GM18909 (cell line): Measurements from ENCODE around the gene TEX2.
"Not testable (repeated sequence)": the region's sequence is repeated elsewhere in the genome, so short reads cannot be mapped to it uniquely, and the experiment has no call there.

Experiments
- ATAC-seq: cut with Tn5 transposase; IDR thresholded peaks from one replicate; pipeline ENCODE4 v1.9.1; 2021; ENCODE audit warnings: mild to moderate bottlenecking; ENCODE audit not compliant: unreplicated experiment, poor library complexity

TEX2 gene

DNA sequence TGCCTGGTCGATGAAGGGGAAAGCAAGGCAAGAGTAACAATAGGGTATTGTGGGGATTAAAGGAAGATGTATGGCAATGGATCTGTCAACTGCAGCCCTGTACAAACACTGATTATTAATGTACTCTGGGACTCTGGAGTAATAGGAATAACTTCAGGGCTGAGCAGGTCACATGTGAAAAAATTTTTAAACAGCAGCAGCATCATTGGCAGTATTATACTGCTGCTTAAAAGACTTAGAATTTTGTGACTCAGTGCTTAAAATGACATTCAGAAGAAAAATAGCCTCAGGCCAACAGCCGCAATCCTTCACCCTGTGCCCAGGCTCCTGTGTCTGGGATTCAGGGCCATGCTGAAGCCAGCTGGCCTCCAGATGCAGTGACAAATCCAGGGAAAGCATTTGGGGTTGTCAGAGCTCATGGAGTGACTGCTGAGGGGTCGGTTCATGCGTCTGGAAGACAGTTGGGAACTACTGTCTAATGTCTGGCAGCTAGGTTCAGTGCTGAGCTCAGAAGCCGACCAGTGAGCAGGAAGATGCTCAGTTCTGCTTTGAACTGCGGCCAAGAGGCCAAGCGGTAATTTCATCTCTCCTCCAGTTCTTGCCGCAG is 22.2 kb downstream of the TEX2 start:
- no peak for ATAC-seq

DNA sequence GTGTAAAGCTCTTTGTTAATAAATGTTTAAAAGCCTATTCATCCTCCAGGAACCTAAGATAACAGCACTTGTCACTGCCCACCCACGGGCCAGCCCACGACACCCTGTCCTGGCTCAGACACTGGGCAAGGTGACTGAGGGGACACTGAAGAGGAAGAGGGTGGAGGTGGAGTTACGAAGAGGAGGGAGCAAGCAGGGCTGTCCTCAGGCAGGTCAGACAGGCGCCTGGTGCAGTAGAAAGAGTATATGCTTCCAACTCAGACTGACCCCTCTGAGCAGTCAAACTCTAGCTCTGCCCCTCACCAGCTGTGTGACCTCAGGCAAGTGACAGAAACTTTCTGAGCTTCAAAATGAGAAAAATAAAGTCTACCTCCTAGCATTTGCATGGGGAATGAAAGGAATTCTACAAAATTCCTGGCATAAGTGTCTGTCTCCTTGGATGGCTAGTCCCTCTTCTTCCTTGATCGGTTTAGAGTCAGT is 22.8 kb downstream of the TEX2 start:
- ATAC-seq = no peak

DNA sequence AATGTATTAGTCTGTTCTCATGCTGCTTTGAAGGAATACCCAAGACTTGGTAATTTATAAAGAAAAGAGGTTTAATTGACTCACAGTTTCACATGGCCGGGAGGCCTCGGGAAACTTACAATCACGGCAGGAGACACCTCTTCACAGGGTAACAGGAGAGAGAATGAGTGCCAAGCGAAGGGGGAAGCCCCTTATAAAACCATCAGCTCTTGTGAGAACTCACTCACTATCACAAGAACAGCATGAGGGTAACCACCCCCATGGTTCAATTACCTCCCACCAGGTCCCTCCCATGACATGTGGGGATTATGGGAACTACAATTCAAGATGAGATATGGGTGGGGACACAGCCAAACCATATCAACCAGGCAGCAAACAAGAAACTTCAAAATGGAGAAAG is 24.6 kb downstream of the TEX2 start:
- not testable (repeated sequence) for ATAC-seq

DNA sequence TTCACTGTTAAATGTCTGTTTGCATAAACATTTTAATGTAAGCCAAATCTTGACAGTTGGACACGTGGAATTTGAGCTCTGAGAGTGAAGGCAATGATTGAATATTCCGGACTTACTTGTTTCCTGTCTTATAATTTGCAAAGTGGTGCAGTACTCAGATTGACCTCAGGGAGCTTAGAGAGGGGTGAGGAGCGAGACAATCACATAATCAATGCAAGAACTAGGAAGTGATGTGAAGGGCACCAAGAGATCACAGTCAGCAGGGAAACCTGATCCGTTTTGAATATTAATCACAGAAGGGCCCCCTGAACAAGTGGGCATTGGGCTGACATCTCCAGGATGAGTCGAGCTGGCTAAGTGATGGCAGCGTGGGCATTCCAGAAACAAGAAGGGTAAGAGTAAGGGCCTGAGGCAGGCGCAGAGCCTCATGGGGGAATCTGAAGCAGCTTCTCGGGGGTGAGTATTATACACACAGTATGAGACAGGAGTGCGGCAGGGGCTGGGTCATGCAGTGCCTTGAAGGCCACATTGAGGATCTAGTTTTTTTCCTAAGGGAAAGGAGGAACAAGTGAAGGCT is 26.1 kb downstream of the TEX2 start:
- no peak for ATAC-seq

DNA sequence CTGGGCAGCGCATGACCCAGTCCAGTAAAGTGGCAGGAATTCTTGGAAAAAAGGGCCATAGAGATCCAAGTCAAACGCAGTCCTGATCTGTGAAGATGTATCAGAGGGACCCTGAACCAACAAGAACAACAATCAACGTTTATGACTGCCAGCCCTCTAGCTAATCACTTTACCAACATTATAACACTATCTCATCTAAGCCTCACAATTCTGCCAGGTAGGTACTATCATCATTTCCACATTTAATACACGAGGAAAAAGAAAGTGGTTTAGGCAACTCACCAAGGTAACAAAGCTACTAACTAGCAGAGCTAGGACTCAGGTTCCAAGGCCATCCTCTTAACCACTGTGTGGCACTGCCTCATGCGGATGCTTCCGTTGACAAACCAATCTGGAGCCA is 28.1 kb downstream of the TEX2 start:
- ATAC-seq = no peak

DNA sequence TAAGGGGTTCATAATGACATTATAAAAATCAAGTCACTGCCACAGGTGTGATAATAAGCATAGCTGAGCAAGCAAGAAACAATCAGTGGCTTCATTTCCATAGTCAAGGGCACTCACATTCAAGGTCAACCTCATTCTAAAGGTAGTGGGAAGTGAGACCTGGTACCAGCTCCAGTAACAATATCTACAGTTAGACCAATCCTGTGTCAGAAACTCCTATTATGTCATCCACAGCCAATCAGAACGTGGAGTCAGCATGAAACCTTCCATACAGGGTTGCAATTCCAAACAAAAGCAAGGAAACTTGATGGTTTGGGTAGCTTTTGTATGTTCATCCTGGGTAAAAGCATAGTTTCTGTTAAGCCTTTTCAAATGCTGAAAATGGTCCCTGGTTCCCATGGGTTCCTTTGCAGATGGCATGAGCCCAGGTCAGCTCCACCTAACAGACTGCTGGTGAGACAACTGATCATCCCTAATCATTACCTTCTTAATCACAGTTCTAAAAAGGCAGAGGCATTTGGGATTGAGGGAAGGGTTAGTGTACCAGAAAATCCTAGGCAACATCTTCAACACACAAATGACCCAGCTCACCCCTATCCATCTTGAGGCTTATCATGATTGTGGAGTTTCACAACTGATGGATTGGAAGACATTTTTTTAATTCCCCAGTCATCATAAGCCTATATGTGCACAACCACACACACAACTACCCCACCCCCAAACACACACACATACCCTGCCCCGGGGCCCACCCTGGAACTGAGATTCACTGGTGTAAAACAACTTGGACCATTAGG is 30.4 kb downstream of the TEX2 start:
- ATAC-seq = no peak

DNA sequence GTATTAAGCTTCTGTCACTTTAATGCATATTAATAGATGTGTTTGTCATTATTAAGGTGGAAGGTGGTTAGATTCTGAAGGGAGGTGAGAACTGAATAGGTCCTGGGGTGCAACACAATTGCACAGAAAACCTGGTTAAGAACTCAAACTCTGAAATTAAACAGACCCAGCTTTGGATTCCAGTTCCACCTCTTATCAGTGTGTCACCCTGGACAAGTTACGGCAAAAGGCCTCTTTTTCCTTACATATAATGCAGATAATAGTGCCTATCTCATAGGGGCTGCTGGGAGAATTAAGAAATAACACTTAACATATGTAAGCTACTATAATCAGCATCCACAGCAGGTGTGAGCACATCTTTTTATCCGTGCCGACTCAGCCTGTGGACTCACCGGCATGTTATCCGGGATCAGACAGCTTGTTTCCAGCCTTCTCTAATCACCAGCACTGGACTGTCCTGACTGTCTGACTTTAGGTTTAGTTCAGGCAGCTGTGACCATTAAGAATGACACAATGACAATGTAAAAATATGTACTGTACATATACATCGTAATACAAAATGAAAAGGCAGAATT is 31.4 kb downstream of the TEX2 start:
- ATAC-seq = no peak

DNA sequence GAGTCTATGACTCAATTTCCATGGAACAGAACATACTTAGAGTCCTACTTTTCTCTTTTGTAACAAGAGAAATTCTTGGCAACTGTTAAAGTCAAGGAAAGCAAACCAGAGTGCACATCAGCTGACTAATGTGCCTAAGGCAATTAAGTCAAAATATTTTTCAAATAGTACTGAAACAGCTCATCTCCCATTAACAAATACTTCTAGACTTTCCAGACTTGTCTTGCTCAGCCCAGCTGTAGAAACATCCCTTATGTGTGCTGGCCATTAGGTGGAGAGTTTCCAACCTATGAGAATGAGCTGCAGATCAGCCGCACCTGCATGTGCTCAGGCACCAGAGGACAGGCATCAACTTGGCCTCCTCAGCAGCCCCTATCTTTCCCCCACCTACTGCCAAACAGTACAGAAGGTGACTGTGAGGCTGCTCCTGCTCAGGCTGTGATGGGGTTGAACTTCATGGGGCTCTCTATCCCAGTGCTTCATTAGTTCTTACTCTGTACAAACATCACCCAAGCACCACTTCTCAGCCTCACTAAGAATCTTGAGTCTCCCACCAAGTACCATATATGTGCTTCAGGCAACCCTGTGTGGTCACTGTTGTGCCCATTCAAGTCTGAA is 32.2 kb downstream of the TEX2 start:
- no peak for ATAC-seq

DNA sequence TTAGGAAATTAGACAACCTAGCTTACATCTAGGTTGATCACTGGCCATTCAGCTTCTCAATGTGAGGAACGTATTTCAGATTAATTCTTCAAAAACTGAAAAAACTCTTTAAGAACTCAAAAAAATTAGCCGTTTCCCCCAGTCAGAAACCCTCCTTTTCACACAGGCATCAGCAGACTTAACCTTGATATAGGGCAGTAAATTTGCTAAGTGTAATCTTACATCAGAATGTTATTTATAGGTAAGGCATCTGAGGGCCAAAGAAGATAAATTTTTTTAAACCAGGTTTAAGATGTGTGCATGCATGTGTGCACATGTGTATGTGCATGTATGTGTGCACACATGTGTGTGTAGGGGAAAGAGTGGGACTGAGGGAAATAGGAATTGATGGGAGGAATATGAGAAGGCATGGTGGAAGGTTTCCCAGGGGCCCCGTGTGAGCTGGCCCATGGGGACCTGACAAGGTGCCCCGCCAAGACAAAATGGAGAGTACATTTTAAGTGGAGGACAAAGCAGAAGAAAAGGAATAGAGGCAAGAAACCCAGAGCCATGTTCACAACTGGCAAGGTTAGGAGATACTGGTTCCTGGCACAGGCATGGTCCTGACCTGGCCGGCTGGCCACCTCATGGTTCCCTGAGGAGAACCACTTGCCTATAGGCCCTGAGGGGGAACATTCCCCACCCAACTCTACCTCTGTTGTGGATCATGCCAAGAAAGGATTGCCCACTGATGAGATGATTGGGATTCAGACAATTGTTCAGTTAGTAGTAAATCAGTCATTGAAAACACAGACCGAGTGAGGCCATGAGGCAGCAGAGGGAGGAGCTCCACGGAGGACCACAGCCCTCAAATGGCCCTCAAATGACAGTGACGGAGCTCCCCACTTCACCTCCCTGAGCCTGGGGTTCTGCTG is 33.0 kb downstream of the TEX2 start:
- no peak for ATAC-seq

DNA sequence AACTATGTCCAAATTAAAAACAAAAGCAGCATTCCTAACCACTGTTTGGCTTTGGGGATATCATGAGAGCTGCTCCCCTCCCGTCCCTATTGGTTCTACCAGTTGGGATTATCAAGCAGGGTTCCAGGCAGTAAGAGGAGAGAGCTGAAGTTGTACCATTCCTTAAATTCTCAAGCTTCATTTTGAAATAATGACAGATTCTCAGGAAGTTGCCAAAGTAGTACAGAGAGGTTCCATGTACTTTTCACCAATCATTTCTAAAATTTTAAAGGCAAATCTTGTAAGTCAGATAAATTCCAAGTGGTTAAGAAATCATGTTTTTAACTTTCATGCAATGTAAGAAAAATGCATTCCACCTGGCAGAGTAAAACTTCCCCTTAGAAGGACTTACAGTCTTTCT is 36.9 kb downstream of the TEX2 start:
- ATAC-seq = no peak

DNA sequence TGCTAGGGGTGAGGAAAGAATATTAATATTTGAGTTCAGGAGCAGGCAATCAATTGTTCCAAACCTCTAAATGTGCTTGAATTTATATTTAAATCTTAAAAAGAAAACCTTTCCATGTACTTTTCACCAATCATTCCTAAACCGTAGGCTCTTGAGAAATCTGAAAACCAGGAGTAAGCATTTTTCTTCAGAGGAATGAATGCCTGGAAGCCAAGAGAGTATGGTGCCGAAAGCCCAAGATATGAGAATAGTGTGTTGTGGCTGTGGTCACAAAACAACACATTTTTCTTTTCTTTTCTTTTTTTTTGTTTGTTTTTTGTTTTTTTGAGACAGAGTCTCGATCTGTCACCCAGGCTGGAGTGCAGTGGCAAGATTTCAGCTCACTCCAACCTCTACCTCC is 37.6 kb downstream of the TEX2 start:
- ATAC-seq = no peak

DNA sequence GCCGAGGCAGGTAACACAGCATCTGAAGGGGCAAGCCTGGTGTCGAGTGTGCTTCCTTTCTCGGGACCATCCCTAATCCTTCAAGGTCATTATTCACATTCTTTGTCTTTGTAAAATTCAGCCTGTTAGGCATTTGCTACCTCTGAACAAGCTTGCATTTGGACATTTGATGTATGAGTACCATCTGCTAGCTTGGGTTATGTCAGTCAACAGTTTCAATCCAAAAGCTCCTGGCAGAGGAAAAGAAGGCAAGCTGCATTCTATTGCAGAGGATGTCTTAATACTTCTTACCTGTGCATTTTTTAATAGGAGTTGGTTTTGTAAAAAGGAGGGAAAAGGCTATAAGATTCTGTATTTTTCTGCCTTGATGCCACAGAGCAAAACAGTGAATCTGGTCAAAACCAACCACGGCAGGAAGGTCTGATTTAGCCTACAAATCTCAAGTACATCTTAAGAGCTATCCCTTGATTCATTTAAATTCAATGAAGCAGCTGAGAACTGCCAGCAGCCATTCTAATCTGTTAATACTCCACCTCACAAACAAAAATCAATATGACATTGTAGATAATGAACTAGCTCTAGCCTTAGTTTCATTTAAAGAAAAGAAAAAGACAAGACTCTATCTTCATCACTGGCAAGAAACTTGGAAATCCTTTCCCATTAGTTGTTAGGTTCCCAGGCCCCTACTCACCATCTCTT is 39.0 kb downstream of the TEX2 start:
- ATAC-seq = no peak

DNA sequence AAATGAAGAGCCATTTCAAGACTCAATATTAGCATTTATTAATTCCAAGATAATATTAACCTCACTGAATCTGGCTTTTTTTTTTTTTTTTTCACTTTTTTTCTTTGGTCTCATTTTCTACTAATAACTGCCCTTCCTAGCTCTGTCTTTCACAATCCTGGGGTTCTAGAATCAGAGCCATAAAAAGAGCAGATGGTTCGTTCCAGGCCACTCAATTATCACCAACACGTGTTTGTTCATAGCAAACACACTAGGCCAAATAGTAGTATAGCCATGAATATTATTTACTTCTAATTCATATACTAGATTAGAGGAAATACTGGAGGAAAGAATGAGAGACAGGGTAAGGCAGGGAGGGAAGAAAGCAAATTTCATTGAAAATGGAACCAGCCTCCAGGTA is 39.8 kb downstream of the TEX2 start:
- ATAC-seq = no peak

DNA sequence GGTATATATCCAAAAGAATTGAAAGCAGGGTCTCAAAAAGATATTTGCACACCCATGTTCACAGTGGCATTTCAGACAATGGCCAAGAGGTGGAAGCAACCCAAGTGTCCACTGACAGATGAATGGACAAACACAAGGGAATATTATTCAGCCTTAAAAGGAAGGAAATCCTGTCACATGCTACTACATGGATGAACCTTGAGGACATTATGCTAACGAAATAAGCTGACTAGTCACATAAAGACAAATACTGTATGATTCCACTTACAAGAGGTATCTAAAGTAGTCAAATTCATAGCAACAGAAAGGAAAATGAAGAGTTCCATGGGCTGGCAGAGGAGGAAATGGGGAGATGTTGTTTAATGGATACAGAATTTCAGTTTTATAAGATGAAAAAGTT is 41.4 kb downstream of the TEX2 start:
- ATAC-seq = no peak

DNA sequence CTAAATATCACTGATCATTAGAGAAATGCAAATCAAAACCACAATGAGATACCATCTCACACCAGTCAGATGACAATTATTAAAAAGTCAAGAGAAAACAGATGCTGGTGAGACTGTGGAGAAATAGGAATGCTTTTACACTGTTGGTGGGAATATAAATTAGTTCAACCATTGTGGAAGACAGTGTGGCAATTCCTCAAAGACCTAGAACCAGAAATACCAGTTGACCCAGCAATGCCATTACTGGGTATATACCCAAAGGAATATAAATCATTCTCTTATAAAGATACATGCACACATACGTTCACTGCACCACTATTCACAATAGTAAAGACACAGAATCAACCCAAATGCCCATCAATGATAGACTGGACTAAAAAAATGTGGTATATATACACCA is 42.5 kb downstream of the TEX2 start:
- not testable (repeated sequence) for ATAC-seq

DNA sequence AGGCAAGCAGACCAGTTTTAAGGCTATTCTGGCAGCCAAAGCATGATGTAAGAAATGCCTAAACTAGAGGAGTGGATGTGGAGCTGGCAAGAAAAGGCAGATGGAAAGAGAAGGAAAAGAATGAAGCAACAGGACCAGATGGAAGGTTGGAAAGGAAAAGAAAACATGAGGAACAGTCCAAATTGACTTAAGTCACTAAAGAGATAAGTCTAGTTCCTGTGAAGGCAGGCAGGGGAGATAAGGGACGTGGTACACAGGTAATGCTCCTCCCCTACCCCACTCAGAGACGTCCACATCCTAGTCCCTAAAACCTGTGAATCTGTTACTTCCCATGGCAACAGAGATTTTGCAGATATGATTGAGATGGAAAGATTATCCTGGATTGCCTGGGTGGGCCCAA is 43.5 kb downstream of the TEX2 start:
- no peak for ATAC-seq

DNA sequence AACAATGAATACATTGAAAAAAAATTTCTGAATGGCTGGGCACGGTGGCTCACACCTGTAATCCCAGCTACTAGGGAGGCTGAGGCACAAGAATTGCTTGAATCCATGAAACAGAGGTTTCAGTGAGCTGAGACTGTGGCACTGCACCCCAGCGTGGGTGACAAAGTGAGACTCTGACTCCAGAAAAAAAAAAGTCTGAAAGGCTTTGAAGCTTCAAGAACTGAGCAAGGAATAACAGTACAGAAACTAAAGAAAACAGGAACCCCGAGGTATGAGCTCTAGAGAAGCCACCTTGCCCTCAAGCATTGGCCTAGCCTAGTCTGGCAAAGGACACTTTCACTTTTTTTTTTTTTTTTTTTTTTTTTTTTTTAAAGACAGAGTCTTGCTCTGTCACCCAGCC is 45.0 kb downstream of the TEX2 start:
- peak; percentile 73 for ATAC-seq

DNA sequence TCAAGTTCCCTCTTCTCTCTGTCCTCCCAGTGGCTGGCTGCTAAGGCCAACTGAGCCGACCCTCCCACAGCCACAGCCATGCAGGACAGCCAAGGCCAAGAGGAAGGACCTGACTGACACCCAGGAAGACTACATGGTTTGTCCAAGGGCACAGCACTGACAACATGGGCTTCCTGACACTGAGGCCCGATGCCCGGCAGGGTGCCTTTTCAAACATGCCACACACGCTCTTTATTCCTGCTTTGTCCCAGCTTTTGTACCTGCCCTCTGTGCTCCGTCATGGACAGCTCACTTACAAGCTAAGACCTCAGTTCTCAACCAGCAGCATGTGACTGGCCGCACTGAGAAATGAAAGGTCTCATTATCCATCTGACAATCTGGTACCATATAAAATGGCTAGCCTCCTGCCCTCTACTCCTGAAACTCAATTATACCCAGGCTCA is 45.8 kb downstream of the TEX2 start:
- ATAC-seq = no peak
